Osteocyte (in vitro differentiated cells): ENCODE measurements around the gene OR2H2. TPM values are rescaled to one million over a fixed set of nuclear protein-coding genes. Genes with fewer than 3 reads are reported as not detected.

ENCODE experiments used
- DNase-seq: peaks from one replicate; pipeline ENCODE4 v3.0.0; 2021; ENCODE audit warnings: mixed read lengths; ENCODE audit not compliant: unreplicated experiment; ENCODE audit errors: extremely low spot score
- H3K27ac Mint-ChIP-seq: one replicate; pipeline ENCODE4 v1.8.0; 2021; ENCODE audit warnings: mild to moderate bottlenecking, mixed read lengths; ENCODE audit not compliant: unreplicated experiment
- H3K27me3 Mint-ChIP-seq: one replicate; pipeline ENCODE4 v1.8.0; 2021; ENCODE audit warnings: mixed read lengths; ENCODE audit not compliant: unreplicated experiment
- H3K36me3 Mint-ChIP-seq: one replicate; pipeline ENCODE4 v1.8.0; 2021; ENCODE audit warnings: mixed read lengths; ENCODE audit not compliant: unreplicated experiment
- H3K4me1 Mint-ChIP-seq: one replicate; pipeline ENCODE4 v1.8.0; 2021; ENCODE audit warnings: mixed read lengths; ENCODE audit not compliant: unreplicated experiment
- H3K4me3 Mint-ChIP-seq: one replicate; pipeline ENCODE4 v1.8.0; 2021; ENCODE audit warnings: mild to moderate bottlenecking, moderate library complexity, mixed read lengths; ENCODE audit not compliant: unreplicated experiment
- H3K9me3 Mint-ChIP-seq: one replicate; pipeline ENCODE4 v1.8.0; 2021; ENCODE audit warnings: mixed read lengths; ENCODE audit not compliant: unreplicated experiment
- CTCF ChIP-seq: fragments of 200-600 bp; sonication (generic); IDR thresholded peaks from 2 replicates; pipeline ENCODE4 v1.5.0; 2021; ENCODE audit warnings: antibody characterized with exemption, mild to moderate bottlenecking, moderate library complexity
- total RNA-seq: library from RNA; stranded (reverse); gene quantifications from 2 replicates; pipeline ENCODE4 v1.2.1, GENCODE V29; 2021

Gene OR2H2
- total RNA-seq, 1 donor from 2014 or later: not detected

GRCh38 chr6:29591677-29592076, 6.8 kb downstream of the OR2H2 start:
- DNase-seq: no peak
- H3K4me1 Mint-ChIP-seq: no peaks in the 10 kb centered on the region
- H3K9me3 Mint-ChIP-seq: no peaks in the 10 kb centered on the region
- H3K36me3 Mint-ChIP-seq: no peaks in the 10 kb centered on the region
- H3K27ac Mint-ChIP-seq: no peak overlapping the region
- peaks cover 13% of the 10 kb centered on the region for H3K27me3 Mint-ChIP-seq
- TF ChIP-seq CTCF: no peak
- H3K4me3 Mint-ChIP-seq: no peak overlapping the region

- Mint-ChIP-seq H3K27me3 (peaks cover 12% of the 10 kb centered on the region), H3K27ac (no peak overlapping the region), H3K4me3 (no peak overlapping the region), H3K36me3 (no peaks in the 10 kb centered on the region), H3K9me3 (no peaks in the 10 kb centered on the region), H3K4me1 (no peaks in the 10 kb centered on the region)
- DNase-seq: no peak
- no peak for TF ChIP-seq CTCF
Measured at GRCh38 chr6:29593199-29593855, 8.4 kb downstream of the OR2H2 start.

- Mint-ChIP-seq H3K36me3 (peaks cover 13% of the 10 kb centered on the region), H3K27ac (no peak overlapping the region), H3K4me3 (no peak overlapping the region), H3K27me3 (peaks cover 7% of the 10 kb centered on the region), H3K9me3 (no peaks in the 10 kb centered on the region), H3K4me1 (no peaks in the 10 kb centered on the region)
- TF ChIP-seq CTCF: no peak
- no peak for DNase-seq
Measured at GRCh38 chr6:29596381-29596900, 11.5 kb downstream of the OR2H2 start.

- Mint-ChIP-seq H3K9me3 (no peaks in the 10 kb centered on the region), H3K4me3 (no peak overlapping the region), H3K36me3 (peaks cover 19% of the 10 kb centered on the region), H3K27me3 (peaks cover 4% of the 10 kb centered on the region), H3K4me1 (no peaks in the 10 kb centered on the region), H3K27ac (no peak overlapping the region)
- DNase-seq: no peak
- TF ChIP-seq CTCF: no peak
Measured at GRCh38 chr6:29597184-29597583, 12.3 kb downstream of the OR2H2 start.

GRCh38 chr6:29598172-29598747, 13.3 kb downstream of the OR2H2 start:
- H3K4me1 Mint-ChIP-seq: no peaks in the 10 kb centered on the region
- peaks cover 4% of the 10 kb centered on the region for H3K27me3 Mint-ChIP-seq
- no peak for TF ChIP-seq CTCF
- H3K27ac Mint-ChIP-seq: no peak overlapping the region
- peaks cover 30% of the 10 kb centered on the region for H3K36me3 Mint-ChIP-seq
- H3K4me3 Mint-ChIP-seq: no peak overlapping the region
- DNase-seq: no peak
- H3K9me3 Mint-ChIP-seq: no peaks in the 10 kb centered on the region
